ENCODE data around the gene CCDC184.
"Not testable (repeated sequence)": the region's sequence is repeated elsewhere in the genome, so short reads cannot be mapped to it uniquely, and the experiment has no call there.

The CCDC184 gene

DNA sequence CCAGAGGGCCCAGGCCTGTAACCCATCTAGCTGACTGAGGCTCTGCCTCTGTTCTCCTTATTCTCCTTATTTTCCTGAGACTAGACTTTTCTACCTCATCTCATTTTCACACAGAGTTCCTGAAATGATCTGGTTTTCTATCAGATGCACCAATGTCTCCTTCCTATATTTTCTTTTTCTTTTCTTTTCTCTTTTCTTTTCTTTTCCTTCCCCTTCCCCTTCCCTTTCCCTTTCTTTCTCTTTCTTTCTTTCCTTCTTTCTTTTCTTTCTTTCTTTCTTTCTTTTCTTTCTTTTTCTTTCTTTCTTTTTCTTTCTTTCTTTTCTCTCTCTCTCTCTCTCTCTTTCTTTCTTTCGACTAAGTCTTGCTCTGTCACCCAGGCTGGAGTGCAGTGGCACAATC is 3.0 kb upstream of the CCDC184 start:
- no peak for DNase-seq

DNA sequence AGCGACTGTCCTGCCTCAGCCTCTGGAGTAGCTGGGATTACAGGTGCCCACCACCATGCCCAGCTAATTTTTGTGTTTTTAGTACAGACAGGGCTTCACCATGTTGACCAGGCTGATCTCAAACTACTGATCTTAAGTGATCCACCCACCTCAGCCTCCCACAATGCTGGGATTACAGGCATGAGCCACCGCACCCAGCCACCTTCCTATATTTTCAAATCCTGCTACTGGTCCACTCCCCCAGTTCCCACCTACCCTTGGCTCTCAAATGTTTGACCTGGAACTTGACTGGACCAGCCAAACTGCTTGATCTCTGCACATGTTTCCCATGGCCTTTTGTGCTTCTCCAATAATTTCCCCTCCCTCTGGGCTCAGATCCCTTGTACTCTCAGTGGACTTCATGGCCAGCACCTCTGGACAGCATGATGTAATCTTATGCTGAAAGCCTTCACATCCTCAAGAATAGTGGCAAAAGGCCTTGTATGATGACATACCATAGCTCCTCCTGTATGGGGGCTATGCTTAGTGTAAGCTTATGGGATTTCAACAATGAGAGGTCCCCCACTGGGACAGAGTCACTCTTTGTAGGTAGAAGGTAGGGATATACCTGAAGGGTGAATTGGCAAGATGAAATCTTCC is 2.5 kb upstream of the CCDC184 start:
- no peak for DNase-seq

DNA sequence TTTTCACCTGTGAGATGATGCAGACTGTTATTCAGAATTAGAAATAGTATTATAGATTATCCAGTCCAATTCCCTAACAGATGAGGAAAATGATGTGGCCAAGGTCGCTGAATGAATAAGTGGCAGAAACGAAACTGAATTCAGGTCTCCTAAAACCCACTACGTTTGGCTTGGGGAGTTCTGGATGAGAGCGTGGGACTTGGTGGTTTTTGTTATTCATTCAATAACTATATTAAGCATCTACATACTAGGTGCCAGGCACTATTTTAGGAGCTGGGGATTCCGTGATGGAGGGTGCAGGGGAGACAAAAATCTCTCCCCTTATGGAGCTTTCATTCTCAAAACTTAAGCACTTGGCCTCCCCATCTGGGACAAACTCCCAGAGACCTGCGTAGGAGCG is 813 bp upstream of the CCDC184 start:
- DNase-seq, result no peak

DNA sequence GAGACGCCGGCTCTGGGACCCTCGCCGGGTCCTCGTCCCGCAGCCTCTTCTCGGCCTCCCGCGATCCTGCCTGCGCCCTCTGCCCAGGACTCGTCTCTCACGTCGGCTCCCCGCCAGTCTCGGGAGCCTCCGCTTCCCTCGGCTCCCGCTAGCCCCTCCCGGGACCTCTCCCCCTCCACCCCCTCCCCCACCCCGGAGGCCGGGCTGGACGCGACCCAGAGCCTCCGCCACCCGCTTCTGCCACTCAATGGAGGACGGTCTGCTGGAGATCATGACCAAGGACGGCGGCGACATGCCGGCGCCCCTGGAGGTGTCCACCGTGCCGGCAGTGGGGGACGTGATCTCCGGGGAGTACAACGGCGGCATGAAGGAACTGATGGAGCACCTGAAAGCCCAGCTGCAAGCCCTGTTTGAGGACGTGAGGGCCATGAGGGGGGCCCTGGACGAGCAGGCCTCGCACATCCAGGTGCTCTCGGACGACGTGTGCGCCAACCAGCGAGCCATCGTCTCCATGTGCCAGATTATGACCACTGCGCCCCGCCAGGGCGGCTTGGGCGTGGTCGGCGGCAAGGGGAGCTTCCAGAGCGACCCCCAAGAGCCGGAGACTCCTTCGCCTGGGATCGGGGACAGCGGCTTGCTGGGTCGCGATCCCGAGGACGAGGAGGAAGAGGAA is 568 bp downstream of the CCDC184 start:
- DNase-seq, result no peak

DNA sequence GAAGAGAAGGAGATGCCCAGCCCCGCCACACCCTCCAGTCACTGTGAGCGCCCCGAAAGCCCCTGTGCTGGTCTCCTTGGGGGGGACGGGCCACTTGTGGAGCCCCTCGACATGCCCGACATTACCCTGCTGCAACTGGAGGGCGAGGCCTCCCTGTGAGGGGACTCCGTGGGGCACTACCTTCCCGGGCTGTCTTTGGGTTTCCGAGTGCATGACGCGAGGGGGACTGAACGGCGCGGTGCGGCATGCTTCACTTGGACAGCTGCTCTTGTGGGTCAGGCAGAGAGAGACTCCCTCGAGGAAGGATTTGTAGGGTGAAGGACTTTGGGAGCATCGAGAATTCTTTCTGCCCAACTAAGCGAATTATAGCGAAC is 1.1 kb downstream of the CCDC184 start:
- DNase-seq, result no peak

DNA sequence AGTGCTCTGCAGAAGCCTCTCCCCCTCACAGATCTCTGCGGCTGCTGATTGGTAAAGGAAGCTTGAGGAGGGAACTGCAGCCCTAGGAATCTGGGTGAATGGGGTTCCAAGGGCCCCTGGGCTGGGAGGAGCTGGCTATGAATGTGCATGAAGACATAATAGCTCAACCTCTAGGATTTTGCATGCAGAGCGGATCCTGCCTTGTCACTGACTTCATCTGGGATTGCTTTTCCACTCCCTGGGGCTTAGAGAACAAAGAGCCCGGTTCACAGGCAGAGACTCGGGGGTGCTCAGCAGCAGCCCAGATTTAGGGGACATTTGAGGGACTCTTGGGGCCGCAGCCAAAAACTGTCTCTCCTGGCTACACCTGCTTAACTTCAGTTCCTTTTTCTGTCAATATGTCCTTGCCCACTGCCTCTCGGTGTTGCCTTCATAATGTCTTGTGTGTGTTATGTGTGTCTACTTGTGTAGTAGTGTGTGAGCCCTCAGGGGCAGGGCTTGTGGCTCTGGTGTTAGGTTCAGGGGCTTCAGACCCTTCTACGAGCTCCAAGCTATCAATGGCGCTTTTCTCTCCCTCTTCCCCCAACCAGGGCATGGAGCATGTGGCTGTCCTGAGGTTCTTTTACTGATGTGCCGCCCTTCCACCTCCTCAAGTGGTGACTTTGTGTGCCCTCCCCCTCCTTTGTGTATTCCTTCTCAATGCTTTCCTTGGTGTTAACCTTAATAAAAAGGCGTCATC is 1.9 kb downstream of the CCDC184 start:
- DNase-seq, result no peak

DNA sequence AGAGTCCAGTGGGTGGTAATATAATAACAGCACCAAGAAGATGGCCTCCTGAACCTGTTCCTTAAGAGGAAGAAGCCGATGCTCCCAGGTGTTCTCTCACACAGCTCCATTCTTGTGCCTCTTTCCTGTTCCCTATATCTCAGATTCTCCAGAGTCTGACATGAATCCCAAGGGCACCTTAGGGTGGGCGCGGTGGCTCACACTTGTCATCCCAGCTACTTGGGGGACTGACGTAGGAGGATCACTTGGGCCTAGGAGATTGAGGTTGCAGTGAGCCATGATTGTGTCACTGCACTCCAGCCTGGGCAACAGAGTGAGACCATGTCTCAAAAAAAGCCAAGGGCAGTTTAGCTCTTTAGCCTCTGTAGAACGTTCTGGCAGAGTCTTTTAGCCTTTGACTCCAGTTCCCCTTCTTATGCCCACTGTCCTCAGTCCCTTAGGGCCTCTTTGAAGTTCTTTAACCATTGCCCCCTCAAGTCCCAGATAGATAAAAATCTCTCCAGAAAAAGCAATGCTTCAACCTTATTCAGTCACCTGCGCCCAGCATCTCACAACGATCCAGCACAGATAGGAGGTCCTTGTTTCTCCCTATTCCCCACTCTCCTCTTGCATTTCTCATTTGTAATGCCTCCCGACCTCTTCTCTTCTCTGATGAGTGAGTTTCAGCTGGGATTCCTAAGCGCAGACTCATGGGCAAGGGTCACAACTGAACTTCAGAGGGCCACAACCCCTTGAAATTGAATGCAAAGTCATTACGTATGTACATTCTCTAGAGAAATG is 4.7 kb downstream of the CCDC184 start:
- DNase-seq, result no peak

DNA sequence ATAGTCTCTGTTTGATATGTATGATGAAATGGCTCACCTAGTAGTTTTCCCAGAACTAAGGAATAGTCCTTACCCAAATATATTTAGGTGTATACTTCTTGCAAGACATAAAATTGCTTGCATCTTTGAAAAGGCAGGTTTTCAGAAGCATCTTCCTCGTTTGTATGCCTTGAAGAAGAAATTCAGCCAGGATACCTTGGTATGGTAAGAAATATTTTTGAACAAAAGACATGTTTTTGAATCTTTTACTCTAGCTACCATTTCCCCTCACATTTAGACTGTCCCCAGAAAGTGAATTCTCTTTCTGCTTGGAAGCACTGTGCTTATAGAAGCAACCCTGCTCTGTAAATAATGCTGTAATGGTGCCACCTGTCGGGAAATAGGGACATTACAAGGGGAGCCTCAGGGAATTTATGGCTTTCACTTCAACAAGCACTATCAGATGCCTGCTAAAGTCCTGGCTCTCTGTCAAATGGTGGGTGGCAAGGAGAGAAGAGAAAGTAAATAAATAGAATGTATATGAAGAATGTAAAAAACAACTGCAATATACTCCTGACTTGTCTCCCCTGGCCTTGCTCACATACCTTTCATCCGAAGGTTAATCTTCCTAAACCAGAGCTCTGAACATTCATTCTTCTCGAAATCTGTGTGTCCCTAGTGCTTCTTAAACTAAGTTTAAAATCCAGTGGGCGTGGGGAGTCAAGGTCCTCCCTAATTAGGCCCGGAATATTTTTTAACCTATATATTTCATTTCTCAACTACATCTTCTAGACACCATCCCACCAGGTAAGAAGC is 6.1 kb downstream of the CCDC184 start:
- DNase-seq, result peak; percentile 20

DNA sequence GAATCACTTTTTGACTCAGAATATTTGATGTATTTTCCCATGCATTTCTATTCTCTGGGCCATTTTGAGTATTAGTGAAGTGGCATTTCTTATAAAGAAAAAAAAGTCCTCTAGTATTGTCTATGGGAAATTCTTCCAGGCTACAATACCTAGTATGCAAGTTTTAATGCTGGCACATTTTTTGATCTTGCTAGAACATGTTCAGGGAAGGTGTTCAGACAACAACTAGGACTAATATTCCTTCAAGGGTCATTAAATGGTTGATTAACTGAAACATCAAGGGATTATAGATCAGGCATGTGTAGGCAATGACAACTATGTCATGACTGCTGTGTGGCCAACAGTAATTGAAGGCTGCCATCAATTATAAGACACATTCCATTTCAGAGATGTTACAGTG is 7.7 kb downstream of the CCDC184 start:
- DNase-seq, result no peak

DNA sequence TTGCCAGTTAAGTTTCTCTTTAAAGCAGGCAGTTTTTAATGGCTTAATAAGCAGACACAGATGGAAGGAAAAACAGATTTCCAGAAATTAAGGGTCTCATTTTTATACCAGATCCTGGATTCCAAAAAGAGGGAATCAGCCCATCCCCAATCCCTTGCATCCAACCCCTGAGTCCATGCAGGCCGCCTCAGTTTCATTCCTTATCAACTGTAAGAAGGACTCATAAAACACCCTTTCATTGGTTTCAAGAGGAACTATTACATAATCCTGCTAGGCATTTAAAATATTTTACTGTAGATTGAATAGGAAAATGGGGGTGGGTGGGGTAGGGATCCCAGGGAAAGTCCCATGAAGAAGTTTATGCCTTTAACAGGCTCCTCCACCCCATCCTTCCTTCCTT is 9.4 kb downstream of the CCDC184 start:
- DNase-seq, result no peak

DNA sequence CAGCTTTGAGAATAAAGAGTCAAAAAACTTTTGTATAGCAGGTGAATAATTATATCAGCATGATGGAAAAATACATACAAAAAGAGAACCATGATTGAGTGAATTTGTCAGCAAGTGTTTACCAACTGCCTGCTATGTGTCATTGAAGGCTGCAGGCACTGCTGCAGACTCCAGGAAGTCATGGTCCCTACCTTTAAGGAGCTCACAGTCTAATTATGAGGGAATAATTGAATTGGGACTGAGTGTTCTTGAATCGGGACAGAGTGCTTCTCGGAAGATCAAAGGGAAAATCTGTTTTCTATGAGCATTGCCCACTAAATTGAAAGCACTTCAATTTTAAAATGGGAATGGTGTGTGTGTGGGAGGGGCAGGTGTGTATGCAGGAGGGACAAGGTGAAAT is 10.2 kb downstream of the CCDC184 start:
- no peak for DNase-seq

DNA sequence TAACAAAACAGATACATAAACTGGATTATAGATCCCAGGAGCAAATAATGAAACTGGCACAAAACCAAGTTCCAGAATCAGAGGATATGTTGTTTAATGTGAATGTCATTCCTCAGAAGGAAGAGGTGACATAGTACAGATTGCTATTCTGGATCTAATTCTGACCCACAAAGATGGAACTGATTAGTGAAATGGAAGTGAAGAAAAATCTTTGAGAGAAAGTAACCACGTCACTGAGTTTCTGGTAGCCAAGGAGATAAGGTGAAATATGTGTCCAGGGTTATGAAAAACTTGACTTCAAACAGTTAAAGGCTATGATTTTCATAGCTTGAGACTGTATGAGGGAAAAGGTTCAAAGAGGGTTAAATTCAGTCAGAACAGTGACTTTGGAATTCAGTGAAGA is 11.4 kb downstream of the CCDC184 start:
- no peak for DNase-seq

DNA sequence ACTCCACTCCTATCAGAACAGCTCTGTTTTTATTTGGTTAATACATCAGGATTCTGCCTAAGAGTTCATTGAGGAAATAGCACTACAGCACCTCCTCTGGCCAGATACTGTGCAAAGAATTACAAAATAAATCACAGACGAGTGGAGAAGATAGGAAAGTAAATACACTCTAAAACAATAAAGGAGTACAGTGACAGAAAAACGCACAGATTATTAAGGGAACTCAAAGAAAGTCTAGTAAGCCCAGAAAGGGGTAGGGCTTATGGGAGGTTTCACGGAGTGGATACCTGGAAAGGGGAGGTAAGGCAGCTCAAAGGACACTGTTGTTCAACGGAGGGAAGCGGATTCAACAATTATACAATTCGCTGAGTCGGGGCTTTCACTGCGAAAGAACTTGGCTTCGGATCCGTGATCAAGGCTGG is 14.1 kb downstream of the CCDC184 start:
- DNase-seq, result no peak

DNA sequence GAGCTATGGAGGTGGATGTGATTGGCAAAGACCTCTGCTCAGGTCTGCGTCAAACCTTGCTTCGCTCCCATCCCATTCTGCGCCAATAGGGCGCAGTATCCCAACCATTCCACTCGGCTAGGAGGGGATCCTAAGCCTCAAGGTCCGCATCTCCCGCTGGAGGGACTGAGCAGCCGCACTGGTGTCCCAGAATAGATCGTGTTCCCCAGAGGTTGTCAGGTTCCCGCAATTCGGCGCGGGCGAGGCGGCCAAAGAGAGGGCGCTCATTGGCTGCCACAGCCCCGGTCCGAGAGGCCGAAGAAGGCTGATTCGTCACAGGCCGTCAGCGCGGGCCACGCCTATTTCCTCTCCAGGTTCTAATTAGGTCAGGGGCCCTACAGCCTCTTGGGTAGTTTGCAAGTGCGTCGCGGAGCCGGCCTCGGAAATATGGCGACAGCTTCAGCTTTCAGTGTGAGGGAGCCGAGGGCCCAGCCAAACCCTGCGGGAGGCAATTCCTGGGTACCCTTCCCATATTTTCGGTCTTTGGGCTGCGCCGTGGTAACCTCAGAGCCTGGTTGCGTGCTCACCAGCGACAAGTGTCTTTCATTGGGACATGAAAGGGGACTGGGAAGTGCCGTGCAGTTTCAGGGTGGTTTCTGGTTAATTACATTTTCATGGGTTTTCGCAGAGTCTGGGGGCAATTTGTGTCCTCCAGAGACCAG is 14.7 kb downstream of the CCDC184 start:
- peak; percentile 56 for DNase-seq

DNA sequence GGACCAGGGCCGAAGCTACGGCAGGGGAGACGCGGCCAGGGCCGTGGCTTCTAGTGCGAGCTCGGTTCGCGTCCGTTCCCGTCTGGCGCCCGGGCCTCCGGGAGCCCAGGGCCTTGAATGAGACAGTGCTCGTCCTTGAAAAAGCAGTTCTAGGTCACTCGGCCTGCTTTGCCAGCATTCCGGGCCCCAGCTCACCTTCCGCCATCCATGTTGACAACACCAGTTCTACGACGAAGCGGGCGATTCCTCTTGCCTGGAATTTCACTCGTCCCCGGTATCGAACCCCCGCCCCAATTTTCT is 15.2 kb downstream of the CCDC184 start:
- DNase-seq, result no peak

DNA sequence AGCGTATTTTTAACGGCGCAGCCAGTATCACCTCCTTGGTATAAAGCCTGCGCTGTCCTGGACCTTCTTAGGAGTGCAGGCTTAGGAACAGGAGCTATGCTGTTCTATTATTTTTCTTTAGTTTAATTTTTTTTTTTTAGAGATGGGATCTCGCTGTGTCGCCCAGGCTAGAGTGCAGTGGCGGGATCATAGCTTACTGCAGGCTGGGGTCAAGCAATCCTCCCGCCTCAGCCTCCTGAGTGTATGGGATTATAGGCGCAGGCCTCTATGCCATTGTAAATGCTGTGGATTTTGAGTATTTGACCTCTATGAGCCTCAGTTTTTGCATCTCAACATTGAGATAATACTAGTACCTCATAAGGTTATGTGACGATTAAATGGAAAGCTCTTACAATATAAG is 15.5 kb downstream of the CCDC184 start:
- no peak for DNase-seq

DNA sequence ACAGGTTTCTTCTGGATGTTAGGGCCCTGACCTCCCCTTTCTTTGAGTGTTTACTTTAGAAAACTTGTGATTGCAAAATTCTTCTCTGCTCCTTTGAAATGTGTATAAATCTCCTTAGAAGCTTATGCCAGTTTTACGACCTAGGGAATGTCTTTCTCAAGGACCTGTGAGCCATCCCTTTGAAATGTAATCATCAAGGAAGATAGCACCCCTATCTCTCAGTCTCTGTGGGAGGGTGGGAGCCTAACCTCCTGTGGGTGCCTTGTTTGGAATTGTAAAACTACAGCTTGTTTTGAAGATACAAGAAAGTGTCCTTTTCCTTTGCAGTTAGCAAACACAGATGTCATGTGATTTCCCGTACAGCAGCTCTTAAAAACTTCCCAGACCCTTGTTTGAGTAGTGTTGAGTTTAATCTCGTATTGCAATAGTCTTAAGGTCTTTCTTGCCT is 16.4 kb downstream of the CCDC184 start:
- DNase-seq, result no peak

DNA sequence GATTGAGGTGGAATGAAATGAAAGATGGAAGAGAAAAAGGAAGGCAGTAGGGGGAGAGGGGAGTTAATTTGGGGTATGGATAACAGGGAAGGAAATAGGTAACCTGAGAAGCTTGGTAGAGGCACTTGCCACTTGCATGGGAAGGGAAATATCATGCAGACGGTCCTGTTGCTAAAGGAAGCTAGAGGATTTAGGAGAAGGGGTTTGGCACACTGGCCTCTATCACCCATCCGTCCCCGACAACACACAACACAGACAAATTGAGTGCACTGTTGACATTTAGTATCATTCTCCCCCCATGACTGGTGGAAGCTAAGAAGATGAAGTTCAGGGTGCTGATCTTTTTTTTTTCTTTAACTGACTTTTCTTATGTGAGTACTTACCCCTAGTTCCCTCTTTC is 17.6 kb downstream of the CCDC184 start:
- DNase-seq, result no peak

DNA sequence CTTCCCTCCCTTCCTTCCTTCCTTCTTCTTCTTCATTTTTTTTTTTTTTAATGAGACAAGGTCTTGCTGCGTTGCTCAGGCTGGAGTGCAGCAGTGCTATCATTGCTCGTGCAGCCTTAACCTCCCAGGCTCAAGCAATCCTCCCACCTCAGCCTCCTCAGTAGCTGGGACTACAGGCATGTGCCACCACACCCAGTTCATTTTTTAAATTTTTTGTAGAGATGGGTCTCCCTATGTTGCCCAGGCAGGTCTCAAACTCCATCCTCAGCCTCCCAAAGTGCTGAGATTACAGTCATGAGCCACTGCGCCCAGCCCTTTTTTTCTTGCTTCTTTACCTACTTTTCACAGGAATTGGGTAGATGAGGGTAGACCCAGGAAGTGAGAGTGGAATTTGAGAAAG is 18.1 kb downstream of the CCDC184 start:
- no peak for DNase-seq

DNA sequence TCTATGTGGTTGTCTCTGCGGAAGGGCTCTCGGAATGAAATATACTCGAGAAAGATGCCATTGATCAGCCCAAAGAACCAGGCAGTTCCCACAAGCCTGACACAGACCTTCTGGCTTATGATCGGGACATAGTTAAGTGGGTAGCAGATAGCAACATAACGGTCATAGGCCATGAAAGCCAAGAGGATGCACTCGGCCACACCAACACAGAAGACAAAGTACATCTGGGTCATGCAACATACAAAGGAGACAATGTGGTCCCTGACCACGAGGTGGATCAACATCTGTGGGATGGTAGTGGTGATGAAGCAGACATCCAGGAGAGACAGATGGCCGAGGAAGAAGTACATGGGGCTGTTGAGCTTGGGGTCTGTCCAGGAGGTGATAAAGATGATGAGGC is 19.3 kb downstream of the CCDC184 start:
- no peak for DNase-seq

DNA sequence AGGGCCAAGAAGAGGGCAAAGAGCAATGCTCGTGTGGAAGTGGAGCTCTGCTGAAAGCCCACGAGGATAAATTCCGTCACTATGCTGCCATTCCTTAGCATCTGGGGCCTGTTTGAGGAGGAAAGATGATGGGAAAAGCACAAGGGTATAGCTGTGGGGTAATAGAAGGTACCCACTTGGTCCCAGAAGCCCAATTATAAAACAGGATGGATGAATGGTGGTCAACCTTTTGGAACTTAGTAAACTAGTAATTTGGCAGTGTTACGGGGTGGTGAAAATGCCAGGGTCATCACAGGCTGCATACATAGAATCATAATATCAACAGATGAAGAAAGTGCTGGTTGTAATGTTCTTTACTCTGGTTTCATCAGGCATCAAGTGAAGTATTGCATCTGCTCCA is 19.7 kb downstream of the CCDC184 start, which contains the start of gene OR10AD1:
Gene OR10AD1, minus strand, starts transcription at position 101 of the 400 bp plus-strand sequence. Its CDS starts 0 bp downstream, at position 101.
- no peak for DNase-seq

DNA sequence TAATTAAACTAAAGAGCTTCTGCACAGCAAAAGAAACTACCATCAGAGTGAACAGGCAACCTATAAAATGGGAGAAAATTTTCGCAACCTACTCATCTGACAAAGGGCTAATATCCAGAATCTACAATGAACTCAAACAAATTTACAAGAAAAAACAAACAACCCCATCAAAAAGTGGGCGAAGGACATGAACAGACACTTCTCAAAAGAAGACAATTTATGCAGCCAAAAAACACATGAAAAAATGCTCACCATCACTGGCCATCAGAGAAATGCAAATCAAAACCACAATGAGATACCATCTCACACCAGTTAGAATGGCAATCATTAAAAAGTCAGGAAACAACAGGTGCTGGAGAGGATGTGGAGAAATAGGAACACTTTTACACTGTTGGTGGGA is 26.1 kb downstream of the CCDC184 start:
- not testable (repeated sequence) for DNase-seq

All from NK-92 treated with Interleukin-12 subunit alpha and Interleukin-12 subunit beta, amount 100 ng/mL, for 24 hours (cell line).